ENCODE results near the gene HNRNPH1. TPM values are rescaled to one million over a fixed set of nuclear protein-coding genes. Genes with fewer than 3 reads are reported as not detected.

HNRNPH1 gene
- total and polyA plus RNA-seq, 4 donors = 102 to 583 (median 348) TPM

GRCh38 chr5:179601871-179602625 lies 21.4 kb downstream of the HNRNPH1 start (continued):
- TF ChIP-seq REST (IDR thresholded peaks at IDR 0.05) = no peak

- peaks cover 0 to under 1% (median 0%) of the 10 kb centered on the region in 4 donors for H3K4me1 ChIP-seq (ENCODE audit: control insufficient read depth in 4 of 4, insufficient read depth in 4 of 4, low read length in 3 of 4)
- peaks cover 22 to 53% (median 31%) of the 10 kb centered on the region in 4 donors for H3K36me3 ChIP-seq (ENCODE audit: control insufficient read depth in 4 of 4, insufficient read depth in 3 of 4, low read depth in 1 of 4, low read length in 3 of 4)
- H3K9me3 ChIP-seq (ENCODE audit: control insufficient read depth in 4 of 4, low read length in 3 of 4) = no peaks in the 10 kb centered on the region
- H3K27me3 ChIP-seq (ENCODE audit: control insufficient read depth in 4 of 4, insufficient read depth in 4 of 4, low read length in 3 of 4) = no peaks in the 10 kb centered on the region
- no peak overlapping the region for H3K9ac ChIP-seq (ENCODE audit: low read depth in 1 of 2, low read length in 2 of 2)
- H3K4me3 ChIP-seq (ENCODE audit: low read depth in 1 of 3, low read length in 3 of 3) = no peak overlapping the region
- no peak overlapping the region for H3K27ac ChIP-seq (ENCODE audit: low read depth in 1 of 2, low read length in 2 of 2)
- no peak for DNase-seq (ENCODE audit: low spot score)
- no peak for TF ChIP-seq RAD21 (IDR thresholded peaks at IDR 0.05)
- no peak for TF ChIP-seq CTCF (IDR thresholded peaks at IDR 0.05; ENCODE audit: low read depth, low read length, missing input control)
- TF ChIP-seq MAX (IDR thresholded peaks at IDR 0.05) = no peak
- TF ChIP-seq NR2F2 (IDR thresholded peaks at IDR 0.05) = no peak
- TF ChIP-seq JUND (IDR thresholded peaks at IDR 0.05) = no peak
- TF ChIP-seq ZBTB33 (IDR thresholded peaks at IDR 0.05) = no peak
- no peak for TF ChIP-seq TAF1 (conservative IDR thresholded peaks at IDR 0.05)
- TF ChIP-seq HNF4A (conservative IDR thresholded peaks at IDR 0.05) = no peak
- no peak for TF ChIP-seq GABPA (IDR thresholded peaks at IDR 0.05 in 1 of 2, conservative IDR thresholded peaks at IDR 0.05 in 1 of 2)
- no peak for TF ChIP-seq HNF4G (IDR thresholded peaks at IDR 0.05)
- no peak for TF ChIP-seq RXRA (IDR thresholded peaks at IDR 0.05)
- WGBS = 82% methylated on average over 9 of the region's 9 CpGs
These were observed 23.5 kb downstream of the HNRNPH1 start for GRCh38 chr5:179599973-179600372.

- Histone ChIP-seq H3K36me3 (ENCODE audit: control insufficient read depth in 4 of 4, insufficient read depth in 3 of 4, low read depth in 1 of 4, low read length in 3 of 4) (peaks cover 25 to 56% (median 31%) of the 10 kb centered on the region in 4 donors), H3K27ac (ENCODE audit: low read depth in 1 of 2, low read length in 2 of 2) (no peak overlapping the region), H3K4me3 (ENCODE audit: low read depth in 1 of 3, low read length in 3 of 3) (no peak overlapping the region), H3K27me3 (ENCODE audit: control insufficient read depth in 4 of 4, insufficient read depth in 4 of 4, low read length in 3 of 4) (no peaks in the 10 kb centered on the region), H3K9ac (ENCODE audit: low read depth in 1 of 2, low read length in 2 of 2) (no peak overlapping the region), H3K4me1 (ENCODE audit: control insufficient read depth in 4 of 4, insufficient read depth in 4 of 4, low read length in 3 of 4) (no peaks in the 10 kb centered on the region), H3K9me3 (ENCODE audit: control insufficient read depth in 4 of 4, low read length in 3 of 4) (no peaks in the 10 kb centered on the region)
- no peak for DNase-seq (ENCODE audit: low spot score)
- TF ChIP-seq TAF1 (conservative IDR thresholded peaks at IDR 0.05) (no peak), YY1 (IDR thresholded peaks at IDR 0.05) (no peak), FOXA2 (IDR thresholded peaks at IDR 0.05) (no peak), ZBTB33 (IDR thresholded peaks at IDR 0.05) (no peak), GABPA (IDR thresholded peaks at IDR 0.05 in 1 of 2, conservative IDR thresholded peaks at IDR 0.05 in 1 of 2) (no peak)
- 94% methylated on average over 16 of the region's 16 CpGs for WGBS
These were observed 23.9 kb downstream of the HNRNPH1 start for GRCh38 chr5:179599566-179599965.

Measured in liver (tissue), 9 donors.